ENCODE measurements around the gene TPT1.

DNA sequence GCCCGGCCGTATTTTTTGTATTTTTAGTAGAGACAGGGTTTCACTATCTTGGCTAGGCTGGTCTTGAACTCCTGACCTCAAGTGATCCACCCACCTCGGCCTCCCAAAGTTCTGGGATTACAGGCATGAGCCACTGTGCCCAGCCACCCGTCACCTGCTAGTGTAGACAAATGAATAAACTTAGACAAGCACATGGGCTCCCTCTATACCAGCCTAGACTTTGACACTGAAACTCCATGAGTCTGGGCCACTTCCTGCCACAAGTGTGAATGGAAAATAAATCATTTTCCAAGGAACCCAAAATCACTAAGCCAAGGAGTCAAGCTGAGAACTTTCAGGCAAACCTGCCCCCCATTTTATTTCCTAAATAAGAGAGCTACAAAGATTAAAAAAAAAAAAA is 27.0 kb upstream of the TPT1 start:
- TF ChIP-seq, protein P1, sequence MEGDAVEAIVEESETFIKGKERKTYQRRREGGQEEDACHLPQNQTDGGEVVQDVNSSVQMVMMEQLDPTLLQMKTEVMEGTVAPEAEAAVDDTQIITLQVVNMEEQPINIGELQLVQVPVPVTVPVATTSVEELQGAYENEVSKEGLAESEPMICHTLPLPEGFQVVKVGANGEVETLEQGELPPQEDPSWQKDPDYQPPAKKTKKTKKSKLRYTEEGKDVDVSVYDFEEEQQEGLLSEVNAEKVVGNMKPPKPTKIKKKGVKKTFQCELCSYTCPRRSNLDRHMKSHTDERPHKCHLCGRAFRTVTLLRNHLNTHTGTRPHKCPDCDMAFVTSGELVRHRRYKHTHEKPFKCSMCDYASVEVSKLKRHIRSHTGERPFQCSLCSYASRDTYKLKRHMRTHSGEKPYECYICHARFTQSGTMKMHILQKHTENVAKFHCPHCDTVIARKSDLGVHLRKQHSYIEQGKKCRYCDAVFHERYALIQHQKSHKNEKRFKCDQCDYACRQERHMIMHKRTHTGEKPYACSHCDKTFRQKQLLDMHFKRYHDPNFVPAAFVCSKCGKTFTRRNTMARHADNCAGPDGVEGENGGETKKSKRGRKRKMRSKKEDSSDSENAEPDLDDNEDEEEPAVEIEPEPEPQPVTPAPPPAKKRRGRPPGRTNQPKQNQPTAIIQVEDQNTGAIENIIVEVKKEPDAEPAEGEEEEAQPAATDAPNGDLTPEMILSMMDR (IDR thresholded peaks at IDR 0.05; ENCODE audit: poor library complexity), result no peak
- TF ChIP-seq EZH2 (IDR thresholded peaks at IDR 0.05; ENCODE audit: borderline replicate concordance), result no peak
